ENCODE data around the gene FAM217B. TPM values are rescaled to one million over a fixed set of nuclear protein-coding genes. Genes with fewer than 3 reads are reported as not detected.

Gene FAM217B
- total and polyA plus RNA-seq, 2 of the 8 experiments (the other 6 are each of a cell fraction or from before 2014, with no cell fraction given) = 5.4 to 28.5 TPM

GRCh38 chr20:59940129-59940955 lies at the start of gene FAM217B, which contains the start of gene PPP1R3D (continued):
- TF ChIP-seq E2F6 (IDR thresholded peaks at IDR 0.05) (peak; percentile 40; the same call in 1 of the 2 replicates), HDAC6 (IDR thresholded peaks at IDR 0.05; ENCODE audit: low read depth, low read length) (no peak), TAF7 (optimal IDR thresholded peaks at IDR 0.05; ENCODE audit: borderline replicate concordance, low read depth, low read length) (peak; percentile 4), KDM5A (IDR thresholded peaks at IDR 0.05; ENCODE audit: low read length) (no peak), CEBPB (IDR thresholded peaks at IDR 0.05; ENCODE audit: low read depth, low read length) (no peak), SP1 (IDR thresholded peaks at IDR 0.05; ENCODE audit: low read depth, low read length) (no peak), MAFK (IDR thresholded peaks at IDR 0.05; ENCODE audit: low read depth, low read length) (no peak), RFX5 (IDR thresholded peaks at IDR 0.05; ENCODE audit: borderline replicate concordance, low read depth, low read length) (no peak), CBX5 (IDR thresholded peaks at IDR 0.05; ENCODE audit: low read depth, low read length) (no peak), SRF (IDR thresholded peaks at IDR 0.05; ENCODE audit: low read depth, low read length) (no peak), TAF1 (IDR thresholded peaks at IDR 0.05; ENCODE audit: low read depth, low read length) (peak; percentile 54), EGR1 (IDR thresholded peaks at IDR 0.05; ENCODE audit: borderline replicate concordance, low read depth, low read length) (no peak), TBP (IDR thresholded peaks at IDR 0.05; ENCODE audit: low read depth, low read length) (peak; percentile 46; the same call in 1 of the 2 replicates), SIX5 (IDR thresholded peaks at IDR 0.05; ENCODE audit: low read depth, low read length) (no peak), POU5F1 (IDR thresholded peaks at IDR 0.05; ENCODE audit: low read depth, low read length) (no peak), NANOG (IDR thresholded peaks at IDR 0.05; ENCODE audit: insufficient read depth, low read depth, low read length, poor library complexity, severe bottlenecking) (no peak)

All from H1 (cell line).